ENCODE results near the gene NHLH1.
"Not testable (repeated sequence)": the region's sequence is repeated elsewhere in the genome, so short reads cannot be mapped to it uniquely, and the experiment has no call there.

The NHLH1 gene

DNA sequence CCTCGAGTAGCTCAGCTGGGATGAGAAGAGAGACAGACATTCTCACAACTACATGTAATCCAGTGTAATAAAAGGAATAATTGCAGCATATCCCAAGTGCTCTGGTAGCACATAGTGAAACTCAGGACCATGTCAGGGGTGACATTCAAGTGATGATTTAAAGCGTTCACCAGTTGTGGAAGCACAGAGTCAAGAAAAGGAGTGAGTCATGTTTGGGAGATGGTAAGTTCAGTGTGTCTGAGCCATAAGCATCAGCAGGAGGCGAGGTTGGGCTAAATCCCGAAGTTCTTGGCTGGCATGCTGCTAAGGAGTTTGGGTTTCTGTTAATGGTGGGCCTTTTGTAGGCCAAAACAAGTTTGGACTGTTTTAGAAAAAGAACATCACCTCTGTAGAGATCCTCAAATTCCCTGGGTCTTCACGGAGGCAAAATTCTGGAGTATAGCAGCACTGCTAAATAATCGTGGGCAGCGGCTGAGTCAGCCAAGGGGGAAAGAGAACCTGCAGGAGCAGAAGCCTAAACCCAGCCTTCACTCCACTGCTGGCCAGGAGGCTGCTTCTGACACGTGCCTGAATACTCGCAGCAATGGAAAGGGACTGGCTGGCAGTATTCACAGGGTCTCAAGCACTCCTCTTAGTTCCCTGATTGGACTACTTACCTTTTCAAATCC is 7.2 kb upstream of the NHLH1 start:
- DNase-seq, result no peak

DNA sequence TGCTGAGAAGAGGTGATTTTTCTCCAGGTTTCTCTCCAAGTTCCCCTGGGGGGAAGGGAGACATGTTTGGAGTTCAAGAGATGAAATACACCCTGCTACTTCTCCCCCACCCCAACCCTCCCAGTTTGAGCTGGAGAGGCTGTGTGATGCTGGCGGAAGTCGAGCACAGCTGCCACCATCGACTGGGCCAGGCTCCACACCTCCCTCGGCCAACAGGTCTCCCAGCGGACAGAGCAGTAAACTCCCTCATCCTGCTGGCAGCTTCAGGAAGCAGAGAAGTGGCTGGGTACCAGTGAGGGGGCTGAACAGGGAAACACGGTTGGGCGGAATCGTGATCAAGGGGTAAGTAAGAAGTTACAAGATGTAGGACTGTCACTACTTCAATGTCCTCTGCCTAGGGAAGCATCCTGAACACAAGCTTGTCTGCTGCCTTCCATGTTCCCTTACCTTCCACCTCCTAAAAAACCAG is 6.6 kb upstream of the NHLH1 start:
- no peak for DNase-seq

DNA sequence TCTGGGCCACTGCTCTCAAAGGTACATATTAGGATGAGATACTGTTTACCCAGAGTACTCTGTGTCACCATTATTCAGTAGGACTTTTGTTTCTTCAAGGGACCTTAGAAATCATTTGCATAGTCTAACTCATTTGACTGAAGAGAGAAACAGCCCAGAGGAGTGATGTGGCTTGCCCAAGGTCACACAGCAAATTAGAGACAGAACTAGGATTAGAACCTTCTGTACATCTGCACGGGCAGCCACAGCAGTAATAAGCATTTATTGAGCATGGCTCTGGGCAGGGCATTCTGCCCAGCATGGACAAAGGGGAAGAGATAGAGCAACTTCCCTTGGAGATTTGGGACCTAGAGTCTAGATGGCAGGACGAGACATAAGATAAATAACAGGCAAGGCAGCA is 5.7 kb upstream of the NHLH1 start:
- no peak for DNase-seq

DNA sequence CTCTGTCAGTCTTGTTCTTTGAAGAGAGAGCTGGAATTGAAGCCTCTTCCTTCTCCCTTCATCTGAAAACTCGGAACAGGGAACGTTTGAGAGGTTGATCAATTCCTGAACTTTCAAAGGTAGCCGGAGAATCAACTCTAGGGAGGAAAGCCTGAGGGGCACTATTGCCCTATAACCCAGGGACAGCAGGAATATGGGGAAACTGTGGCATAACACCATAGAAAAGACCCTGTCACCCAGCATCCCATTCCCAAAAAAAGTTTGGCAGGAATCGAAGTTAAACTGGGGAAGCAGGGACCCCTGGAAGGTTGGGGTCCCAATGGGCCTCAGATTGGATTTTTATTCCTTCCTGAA is 5.1 kb upstream of the NHLH1 start:
- DNase-seq, result no peak

DNA sequence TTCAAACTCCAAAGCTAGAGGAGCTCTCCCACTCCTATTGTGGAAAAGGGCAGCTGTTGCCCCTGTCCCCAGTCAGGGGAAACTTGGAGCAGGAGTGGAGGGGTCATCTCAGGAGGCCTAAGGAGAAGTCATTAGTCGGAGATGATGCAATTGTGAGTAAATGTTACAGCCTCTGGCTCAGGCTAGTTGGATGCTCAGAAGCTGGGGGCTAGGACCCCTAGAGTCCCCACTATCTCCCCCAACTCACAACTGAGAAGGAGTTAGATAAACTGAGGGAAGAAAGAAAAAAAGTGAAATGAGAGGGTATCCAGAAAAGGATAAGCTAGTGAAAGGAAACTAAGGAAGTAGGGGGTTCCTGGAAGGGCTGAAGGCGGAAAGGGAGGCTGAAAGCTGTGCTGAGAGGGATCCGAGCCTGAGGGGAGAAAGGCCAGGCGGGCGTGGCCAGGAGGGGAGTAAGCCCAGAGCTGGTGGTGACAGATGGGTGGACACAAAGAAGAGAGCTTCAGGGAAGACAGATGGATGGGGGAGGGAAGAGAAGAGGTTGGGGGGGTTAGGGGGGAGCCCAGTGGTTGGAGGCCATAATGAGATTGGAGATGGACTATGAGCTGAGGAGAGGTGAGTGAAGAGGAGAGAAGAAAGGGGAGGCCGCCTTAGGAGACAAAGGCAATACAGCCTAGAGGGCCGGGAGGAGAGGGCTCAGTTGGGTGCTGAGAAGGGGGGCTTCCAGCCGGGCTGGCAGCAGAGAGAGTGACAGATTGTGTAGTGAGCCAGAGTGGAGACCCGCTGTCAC is 4.5 kb upstream of the NHLH1 start:
- DNase-seq, result no peak

DNA sequence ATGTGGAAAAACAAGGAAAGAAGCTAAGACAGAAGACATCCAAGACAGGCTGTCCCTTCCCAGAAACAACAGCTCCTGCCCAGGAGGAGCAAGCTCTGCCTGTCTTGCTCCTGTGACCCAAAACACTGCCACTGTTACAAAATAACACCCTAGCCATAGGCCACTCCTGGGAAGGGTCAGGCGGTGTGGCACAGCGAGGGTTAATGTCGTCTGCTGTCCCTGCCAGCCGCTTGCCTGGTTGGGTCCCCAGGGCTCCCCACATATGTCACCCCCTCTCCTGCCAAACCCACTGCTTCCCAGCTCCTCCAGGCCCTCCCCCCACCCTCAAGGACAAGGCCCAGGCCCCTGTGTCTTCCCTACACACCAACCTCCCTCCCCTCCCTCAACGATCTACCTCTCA is 3.9 kb upstream of the NHLH1 start:
- DNase-seq, result no peak

DNA sequence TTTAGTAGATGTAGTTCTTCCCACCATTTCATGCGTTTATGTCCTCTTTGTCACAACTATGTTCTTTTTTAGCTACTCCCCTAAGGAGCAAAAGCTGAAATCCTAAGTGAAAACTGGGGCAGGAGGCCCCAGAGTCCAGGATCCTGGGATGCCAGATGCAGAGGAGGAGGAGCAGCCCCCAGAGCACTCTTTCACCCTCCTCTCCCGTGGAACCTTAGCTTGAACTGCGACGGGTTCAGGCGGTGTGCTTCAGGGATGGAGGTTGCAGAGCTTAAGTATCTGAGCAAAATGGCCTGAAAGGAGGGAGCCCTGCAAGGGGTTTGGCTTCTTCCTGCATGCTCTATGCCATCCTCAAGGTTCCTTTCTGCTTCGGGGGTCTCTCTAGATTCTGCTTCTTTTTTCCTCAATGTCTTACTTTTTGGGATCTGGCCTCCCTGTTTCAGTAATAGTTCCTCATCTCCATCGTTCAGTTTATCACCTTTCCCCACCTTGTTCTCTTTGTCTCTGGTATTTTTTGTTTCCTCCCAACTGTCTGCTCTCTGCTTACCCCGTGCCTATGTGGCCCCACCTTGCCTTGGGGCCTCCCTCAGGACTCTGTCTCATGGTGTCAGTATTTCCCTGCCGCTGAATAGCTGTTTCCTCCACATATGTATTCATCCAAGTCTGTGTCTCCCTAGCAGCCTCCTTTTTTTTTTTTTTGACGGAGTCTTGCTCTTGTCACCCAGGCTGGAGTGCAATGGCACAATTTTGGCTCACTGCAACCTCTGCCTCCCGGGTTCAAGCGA is 2.7 kb upstream of the NHLH1 start:
- DNase-seq, result no peak

DNA sequence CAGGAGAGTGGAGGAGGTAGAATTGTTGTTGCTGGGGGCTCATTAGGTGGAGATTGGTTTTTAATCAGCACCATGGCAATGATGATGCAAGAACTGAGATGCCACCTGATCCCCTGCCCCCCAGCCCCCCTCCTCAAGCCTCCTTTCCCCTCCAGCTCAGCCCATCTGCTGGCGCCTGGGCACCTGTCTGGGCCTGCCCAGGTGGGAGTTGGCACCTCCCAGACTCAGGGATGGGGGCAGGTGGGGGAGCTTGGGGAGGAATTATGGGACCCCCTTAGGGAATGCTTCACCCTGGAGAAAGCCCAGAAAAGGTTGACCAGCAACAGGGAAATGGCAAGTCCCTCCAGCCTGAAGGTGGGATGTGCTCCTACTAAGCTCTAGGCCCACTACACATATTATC is 1.5 kb upstream of the NHLH1 start:
- no peak for DNase-seq

DNA sequence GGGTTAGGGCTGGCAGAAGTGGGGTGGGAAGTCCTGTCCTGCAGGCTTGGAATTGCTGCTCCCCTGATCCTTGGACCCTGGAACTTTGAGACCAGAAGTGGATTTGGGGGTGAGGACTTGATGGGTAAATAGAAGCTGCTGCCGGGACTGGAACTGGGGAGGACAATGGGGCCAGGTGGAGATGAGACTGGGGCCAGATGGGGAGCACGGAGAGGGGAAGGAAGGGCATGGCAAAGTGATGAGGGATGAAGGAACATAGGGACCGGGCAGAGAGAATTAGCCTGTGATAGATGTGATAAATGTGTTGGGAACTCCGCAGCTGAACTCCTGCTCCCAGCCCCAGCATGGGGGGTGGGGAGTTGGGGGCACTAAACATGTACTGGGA is 637 bp downstream of the NHLH1 start:
- DNase-seq, result no peak

DNA sequence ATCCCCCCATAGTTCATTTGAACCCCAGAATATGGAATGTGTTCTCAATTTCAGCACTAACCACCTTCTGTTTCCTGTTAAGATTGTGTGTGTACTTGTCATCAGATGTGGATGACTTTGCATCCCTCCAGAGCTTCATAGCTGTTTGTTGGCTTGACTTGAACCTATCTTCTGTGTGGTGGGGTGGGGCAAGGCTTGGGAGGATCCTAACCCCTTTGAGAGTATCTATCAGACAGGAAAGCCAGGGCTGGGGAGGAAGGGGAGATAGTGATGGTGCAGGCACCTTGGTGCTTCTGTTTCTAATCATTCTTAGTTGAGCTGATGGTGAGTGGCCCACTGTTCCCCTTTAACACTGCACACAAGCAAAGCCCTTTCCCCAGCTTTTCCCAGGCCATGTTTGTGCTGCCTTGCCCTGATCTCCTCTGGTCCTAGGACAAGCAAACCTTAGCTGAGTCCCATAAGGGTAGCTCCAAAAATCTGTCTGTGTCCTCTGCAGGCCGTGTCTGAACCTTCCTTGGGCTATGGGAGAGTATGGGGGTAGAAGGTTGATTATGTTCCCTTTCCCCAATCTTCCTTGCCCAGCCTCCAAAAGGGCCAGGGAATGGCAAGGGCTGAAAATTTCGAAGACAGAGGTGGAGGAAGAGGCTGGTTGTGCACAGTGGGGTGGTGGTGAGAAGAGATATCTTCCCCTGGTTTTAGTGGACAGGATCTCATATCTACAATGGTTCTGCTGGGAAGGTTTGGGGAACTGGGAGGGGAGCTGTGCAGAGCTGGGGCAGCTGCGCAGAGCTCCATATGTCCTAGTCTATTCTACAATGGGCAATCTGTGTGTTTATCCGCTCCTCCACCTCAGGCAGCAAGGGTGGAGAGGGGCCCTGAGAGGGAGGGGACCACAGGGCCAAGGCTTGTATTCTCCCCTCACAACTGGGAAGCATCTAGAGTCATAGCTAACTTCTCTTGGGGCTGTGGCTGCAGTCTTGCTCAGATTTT is 1.4 kb downstream of the NHLH1 start:
- DNase-seq, result no peak

DNA sequence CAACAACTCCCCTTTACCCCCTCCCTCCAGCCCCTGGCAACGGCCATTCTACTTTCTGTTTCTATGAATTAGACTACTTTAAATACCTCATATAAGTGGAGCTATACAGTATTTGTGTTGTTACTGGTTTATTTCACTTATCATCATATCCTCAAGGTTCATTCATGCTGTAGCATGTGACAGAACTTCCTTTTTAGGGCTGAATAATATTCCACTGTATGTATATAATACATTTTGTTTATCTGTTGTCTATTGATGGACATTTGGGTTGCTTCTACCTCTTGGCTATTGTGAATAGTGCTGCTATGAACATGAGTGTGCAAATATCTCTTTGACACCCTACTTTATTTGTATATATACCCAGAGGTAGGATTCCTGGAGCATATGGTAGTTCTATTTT is 2.2 kb downstream of the NHLH1 start:
- DNase-seq, result no peak

DNA sequence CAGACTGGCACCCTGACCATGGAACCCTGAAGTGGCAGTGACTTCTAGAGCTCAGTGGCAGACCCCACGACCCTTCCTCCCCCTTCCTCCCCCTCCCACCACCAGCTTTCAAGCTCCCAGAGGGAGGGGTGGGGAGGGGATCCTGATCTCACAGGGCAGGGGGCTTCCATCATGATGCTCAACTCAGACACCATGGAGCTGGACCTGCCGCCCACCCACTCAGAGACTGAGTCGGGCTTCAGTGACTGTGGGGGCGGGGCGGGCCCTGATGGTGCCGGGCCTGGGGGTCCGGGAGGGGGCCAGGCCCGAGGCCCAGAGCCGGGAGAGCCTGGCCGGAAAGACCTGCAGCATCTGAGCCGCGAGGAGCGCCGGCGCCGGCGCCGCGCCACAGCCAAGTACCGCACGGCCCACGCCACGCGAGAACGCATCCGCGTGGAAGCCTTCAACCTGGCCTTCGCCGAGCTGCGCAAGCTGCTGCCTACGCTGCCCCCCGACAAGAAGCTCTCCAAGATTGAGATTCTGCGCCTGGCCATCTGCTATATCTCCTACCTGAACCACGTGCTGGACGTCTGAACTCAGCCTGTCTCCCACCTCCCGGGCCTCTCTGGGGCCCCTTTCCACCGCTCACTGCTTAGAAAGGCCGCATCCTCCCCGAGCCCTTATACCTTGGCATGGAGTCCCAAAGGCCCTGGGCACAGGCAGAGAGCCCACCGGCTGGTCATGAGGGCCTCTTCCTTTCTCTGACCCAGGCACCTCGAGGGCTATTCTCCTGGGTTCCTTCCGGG is 3.9 kb downstream of the NHLH1 start:
- DNase-seq, result no peak

DNA sequence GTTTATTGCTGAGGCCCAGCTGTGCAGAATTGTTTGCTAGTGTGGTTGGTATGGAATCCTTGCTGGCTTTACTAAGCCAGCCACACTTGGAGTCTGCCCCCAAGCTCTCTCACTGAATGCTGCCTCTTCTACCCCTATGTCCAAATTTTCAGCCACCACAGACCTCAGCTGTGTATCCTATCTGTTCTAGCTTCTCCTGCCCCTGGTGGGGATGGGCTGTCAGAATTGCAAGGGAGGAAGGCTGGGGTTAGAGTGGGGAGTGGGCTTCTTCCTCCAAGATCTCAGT is 4.4 kb downstream of the NHLH1 start:
- no peak for DNase-seq

DNA sequence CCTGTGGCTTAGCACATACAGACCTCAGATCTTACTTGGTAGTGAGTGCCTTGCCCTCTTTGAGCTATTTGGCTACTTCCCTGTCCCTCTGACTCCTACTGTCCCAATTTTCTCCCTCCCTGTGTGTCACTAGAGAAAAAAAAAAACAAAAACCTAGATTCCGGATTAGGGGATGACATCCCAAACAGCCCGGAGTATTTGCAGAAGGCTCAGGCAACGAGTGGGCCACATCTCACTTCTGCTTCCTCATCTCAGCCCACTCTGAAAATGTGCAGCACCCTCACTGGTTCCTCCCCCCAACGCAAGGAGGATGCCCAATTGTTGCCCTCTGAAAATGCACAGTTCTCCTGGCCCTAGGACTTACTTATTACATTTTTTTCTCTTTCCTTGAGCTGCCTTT is 4.9 kb downstream of the NHLH1 start:
- DNase-seq, result no peak

DNA sequence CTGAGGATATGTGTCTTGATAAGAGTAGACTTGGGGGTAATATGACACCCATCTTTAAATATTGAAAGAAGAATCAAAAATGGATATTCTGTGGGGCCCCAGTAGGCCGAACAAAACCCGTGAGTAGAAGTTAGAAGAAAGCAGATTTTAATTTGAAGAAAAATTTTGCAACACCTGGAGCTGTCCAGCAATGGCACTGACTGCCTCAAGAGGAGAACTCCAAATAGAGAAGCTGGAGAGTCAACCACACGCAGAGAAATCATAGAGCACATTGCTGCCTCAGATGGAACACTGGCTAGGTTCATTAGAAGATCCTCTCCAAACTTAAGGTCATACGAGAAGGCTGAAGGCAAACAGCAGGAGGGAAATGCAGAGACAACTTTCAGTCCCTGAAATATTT is 6.8 kb downstream of the NHLH1 start:
- no peak for DNase-seq

DNA sequence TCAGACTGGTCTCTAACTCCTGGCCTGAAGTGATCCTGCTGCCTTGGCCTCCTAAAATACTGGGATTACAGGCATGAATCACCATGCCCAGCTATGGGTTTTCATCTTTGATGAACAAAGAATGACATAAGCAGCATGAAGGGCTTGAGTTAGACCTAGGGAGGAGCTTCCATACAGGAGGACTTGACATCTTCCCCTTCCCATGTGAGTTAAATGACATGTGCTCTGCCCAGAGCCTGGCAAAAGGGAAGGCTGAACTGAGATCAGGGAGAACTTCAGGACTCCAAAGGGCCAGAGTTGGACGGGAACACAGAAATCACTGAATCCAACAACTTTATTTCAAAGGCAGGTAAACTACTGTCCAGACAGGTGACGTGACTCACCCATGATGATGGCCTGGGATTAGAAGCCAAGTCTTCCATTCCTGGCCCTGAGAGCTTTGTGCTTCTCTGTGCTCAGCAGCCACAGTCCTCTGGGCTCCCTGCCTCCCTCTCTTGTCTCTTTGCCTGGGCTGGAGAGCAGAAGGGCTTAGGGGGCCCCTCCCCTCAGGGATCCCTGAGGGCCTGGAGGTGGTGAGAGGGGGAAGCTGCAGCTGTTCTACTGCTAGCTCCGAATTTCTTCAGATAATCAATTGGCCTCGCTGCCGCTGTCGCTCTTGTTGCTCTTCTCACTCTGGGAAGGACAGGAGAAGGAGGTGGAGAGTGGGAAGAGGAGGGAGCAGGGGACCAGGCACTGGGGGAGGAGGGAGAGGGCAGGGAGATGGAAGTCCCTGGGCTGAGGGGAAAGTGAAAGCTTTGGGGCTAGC is 7.6 kb downstream of the NHLH1 start:
- peak; percentile 35 for DNase-seq

DNA sequence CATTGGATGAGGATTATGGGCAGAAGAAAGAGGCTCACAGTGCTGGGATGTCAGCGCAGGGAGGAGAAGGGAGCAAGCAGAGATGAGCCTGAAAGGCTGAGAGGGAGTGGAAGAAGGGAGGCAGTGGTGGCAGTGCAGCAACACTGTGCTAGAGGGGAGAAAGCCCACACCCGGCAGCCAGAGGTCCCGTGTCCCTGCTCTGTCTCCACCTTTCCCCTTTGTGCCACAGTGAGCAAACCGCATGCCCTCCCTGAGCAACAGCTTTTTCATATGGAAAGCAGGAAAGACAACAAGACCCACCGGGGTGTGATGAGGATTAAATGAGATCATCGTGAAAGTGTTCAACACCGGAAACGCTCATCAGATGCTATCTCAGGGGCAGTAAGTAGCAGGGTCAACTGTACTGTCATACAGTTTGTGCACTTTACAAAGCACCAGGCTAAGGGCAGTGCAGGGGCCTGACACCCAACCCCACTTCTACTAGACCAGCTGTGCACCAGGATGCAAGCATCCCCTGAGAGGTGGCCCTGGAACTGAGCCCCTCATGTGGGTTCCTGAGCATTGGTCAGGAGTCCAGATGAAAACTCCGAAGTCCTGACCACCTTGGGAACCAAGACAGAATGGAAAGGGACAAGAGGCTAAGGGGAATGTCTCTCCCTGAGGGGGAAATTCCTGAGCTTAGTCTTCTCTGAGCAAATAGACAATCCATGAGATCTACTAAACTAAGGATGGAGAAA is 9.1 kb downstream of the NHLH1 start:
- no peak for DNase-seq

DNA sequence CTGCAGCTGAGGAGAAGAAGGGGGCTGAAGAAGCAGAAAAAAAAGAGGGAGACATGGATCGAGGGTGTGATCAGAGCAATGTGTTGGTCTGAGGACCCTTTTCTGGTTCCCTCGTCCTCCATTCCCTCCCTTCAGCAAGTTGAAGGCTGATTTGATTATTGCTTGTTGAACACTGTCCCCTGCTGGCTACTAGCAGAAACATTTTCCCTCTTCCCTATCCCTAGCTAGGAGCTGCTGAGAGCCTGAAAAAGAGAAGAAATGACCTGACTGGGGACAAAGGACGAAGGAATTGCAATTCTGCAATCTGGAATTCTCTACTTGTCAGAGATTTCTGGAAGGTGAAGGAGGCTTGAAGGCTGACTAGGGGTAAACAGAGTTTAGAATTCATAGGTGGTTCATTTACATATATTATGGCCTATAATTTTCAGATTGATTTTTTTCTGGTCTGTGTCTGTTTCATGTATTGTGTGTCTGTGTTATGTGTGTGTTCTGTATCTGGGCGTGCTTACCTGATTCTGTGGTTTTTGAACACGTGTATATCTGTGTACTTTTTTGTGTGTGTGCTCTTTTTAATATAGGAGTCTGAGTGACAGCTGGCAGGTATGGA is 9.8 kb downstream of the NHLH1 start:
- peak; percentile 81 for DNase-seq

DNA sequence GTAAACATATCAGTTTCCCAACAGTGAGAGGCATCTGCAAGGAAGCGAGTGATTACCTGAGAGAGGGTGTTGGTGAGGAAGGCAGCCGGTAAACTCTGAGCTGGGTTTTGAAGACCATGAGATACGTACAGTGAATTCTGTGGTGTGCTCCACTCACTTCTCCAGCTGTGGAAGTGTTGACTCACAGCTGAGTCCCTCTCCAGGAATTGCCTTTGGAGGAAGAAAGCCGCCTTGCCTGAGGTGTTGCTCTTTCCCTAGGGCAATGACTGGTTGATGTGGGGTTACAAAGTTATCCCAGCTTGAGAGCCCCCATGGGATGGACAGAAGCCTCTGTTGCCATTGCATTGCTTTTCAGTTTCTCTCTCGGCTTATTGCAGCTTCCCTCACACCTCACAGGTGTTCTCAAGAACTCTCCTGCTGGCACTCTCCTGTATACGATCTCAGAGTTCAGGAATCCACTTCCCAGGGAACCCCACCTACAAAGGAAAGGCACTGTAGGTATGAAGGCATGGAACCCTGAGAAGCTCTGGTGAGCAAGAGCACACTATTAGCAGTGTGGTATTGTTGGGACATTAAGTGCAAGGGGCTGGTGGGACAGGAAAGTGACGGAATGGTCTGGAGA is 10.8 kb downstream of the NHLH1 start:
- DNase-seq, result no peak

DNA sequence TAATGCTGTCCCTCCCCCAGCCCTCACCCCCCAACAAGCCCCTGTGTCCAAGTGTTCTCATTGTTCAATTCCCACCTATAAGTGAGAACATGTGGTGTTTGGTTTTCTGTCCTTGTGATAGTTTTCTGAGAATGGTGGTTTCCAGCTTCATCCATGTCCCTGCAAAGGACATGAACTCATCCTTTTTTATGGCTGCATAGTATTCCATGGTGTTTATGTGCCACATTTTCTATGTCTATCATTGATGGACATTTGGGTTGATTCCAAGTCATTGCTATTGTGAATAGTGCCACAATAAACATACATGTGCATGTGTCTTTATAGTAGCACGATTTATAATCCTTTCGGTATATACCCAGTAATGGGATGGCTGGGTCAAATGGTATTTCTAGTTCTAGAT is 17.9 kb downstream of the NHLH1 start:
- not testable (repeated sequence) for DNase-seq

All from DMS53 (cell line).